Lung (tissue), 12 donors: ENCODE measurements around the gene MYO5B. TPM values are rescaled to one million over a fixed set of nuclear protein-coding genes. Genes with fewer than 3 reads are reported as not detected.

Experiments
- ATAC-seq: fragments of 200-7000 bp; cut with Tn5 transposase; one replicate; pipeline ENCODE4 v1.9.1; 2020; ENCODE audit warnings: moderate number of reproducible peaks; ENCODE audit not compliant: insufficient read depth, low FRiP score
- DNase-seq, 3 donors: peaks; one replicate each; pipeline ENCODE4 v3.0.0-alpha.2; 2013 to 2017
- H3K27ac ChIP-seq, 2 donors: one replicate each; pipeline ENCODE4 v1.5.1; 2013; ENCODE audit warnings: mild to moderate bottlenecking in 2 of 2, moderate library complexity in 2 of 2, control low read depth in 1 of 2, inconsistent platforms in 1 of 2, low read depth in 1 of 2, low read length in 1 of 2
- H3K27me3 ChIP-seq, 3 donors: one replicate each; pipeline ENCODE4 v1.5.1; 2013; ENCODE audit warnings: low read length in 2 of 3; ENCODE audit not compliant: control insufficient read depth in 3 of 3, insufficient read depth in 3 of 3
- H3K36me3 ChIP-seq, 4 donors: one replicate each; pipeline ENCODE4 v1.5.1; 2013; ENCODE audit warnings: low read length in 4 of 4, mild to moderate bottlenecking in 1 of 4, moderate library complexity in 1 of 4; ENCODE audit not compliant: control insufficient read depth in 4 of 4, insufficient read depth in 4 of 4
- H3K4me1 ChIP-seq, 5 donors: one replicate each; pipeline ENCODE4 v1.5.1; 2013; ENCODE audit warnings: low read length in 5 of 5, mild to moderate bottlenecking in 2 of 5, moderate library complexity in 1 of 5; ENCODE audit not compliant: control insufficient read depth in 5 of 5, insufficient read depth in 5 of 5
- H3K4me3 ChIP-seq: one replicate; pipeline ENCODE4 v1.5.1; 2013; ENCODE audit warnings: mild to moderate bottlenecking, control low read depth, moderate library complexity
- H3K9ac ChIP-seq, 2 donors: one replicate each; pipeline ENCODE4 v1.5.1; 2013; ENCODE audit warnings: low read length in 2 of 2, control low read depth in 1 of 2; ENCODE audit not compliant: insufficient read depth in 1 of 2
- H3K9me3 ChIP-seq, 4 donors: one replicate each; pipeline ENCODE4 v1.5.1; 2013; ENCODE audit warnings: low read length in 3 of 4, mild to moderate bottlenecking in 1 of 4, moderate library complexity in 1 of 4; ENCODE audit not compliant: control insufficient read depth in 4 of 4, insufficient read depth in 3 of 4
- CTCF ChIP-seq: IDR thresholded peaks from 2 replicates; pipeline ENCODE4 v1.5.1; 2012; ENCODE audit warnings: mild to moderate bottlenecking; ENCODE audit errors: control extremely low read depth, extremely low read depth
- WGBS, 2 donors: extraction: QIAGEN DNeasy Blood & Tissue Kit; methylation state at CpG; one replicate each; pipeline ENCODE4 v1.1.7; 2013; 5-methylcytosine and 5-hydroxymethylcytosine counted together
- polyA plus RNA-seq, 2 donors: library from polyadenylated mRNA; stranded (reverse); fragments of 200-250 nt; gene quantifications; one replicate each; pipeline ENCODE4 v1.2.1, GENCODE V29; 2013
- total RNA-seq, 2 donors: library from RNA; depleted of rRNA in 1 of 2; stranded (reverse); fragments of >200 nt in 1 of 2; gene quantifications; one replicate each; pipeline ENCODE4 v1.2.1, GENCODE V29; 2014 to 2021
- donor health status: control.
- donor health status: control.
- donor health status: Bipolar disorder and iron deficiency.
- donor health status: healthy.
- donor health status: DM: yes; HTN: yes; CAD: no.

MYO5B gene
- total and polyA plus RNA-seq, 4 donors: 9.7 to 25.6 (median 19.7) TPM

DNA sequence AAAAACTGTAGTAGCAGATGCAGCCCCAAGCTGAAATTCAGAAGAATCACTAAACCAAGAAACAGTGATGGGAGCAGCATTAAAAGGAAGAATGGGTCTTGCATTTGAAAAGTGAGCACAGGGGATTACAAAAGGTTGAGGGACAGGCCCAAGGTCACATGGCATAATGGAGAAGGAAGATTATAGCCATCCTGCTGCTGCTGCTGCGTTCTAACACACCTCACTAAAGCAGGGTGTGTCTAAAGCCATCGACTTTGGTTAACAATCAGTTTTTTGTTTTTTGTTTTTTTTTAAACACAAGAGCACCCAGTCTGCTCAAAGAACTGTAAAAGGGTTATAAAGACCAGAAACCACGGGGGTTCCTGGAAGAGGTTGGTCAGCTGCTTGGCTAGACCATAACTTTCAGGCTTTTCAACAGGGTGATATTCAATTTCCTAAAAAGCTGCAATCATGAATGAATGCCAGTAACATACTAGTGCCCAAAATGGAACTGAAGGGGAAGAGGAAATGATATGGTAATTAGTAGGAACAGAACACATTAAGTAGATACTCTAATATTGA lies 102.6 kb downstream of the MYO5B start:
- Histone ChIP-seq H3K4me1 (peaks cover 0 to 2% (median 0%) of the 10 kb centered on the region in 5 donors), H3K27ac (no peak overlapping the region), H3K36me3 (no peaks in the 10 kb centered on the region), H3K27me3 (no peaks in the 10 kb centered on the region), H3K4me3 (no peak overlapping the region), H3K9ac (no peak overlapping the region), H3K9me3 (no peaks in the 10 kb centered on the region)
- no peak for TF ChIP-seq CTCF
- ATAC-seq (no peak), DNase-seq (no peak)
- 55 to 57% methylated on average over 3 of the region's 3 CpGs for WGBS, 2 donors

GRCh38 chr18:50091509-50092244 lies 103.3 kb downstream of the MYO5B start:
- DNase-seq (no peak), ATAC-seq (no peak)
- Histone ChIP-seq H3K9ac (no peak overlapping the region), H3K27me3 (no peaks in the 10 kb centered on the region), H3K27ac (no peak overlapping the region), H3K4me3 (no peak overlapping the region), H3K4me1 (peaks cover 0 to 2% (median 0%) of the 10 kb centered on the region in 5 donors), H3K9me3 (no peaks in the 10 kb centered on the region), H3K36me3 (no peaks in the 10 kb centered on the region)
- WGBS, 2 donors: 81 to 95% methylated on average over 2 of the region's 2 CpGs
- no peak for TF ChIP-seq CTCF

DNA sequence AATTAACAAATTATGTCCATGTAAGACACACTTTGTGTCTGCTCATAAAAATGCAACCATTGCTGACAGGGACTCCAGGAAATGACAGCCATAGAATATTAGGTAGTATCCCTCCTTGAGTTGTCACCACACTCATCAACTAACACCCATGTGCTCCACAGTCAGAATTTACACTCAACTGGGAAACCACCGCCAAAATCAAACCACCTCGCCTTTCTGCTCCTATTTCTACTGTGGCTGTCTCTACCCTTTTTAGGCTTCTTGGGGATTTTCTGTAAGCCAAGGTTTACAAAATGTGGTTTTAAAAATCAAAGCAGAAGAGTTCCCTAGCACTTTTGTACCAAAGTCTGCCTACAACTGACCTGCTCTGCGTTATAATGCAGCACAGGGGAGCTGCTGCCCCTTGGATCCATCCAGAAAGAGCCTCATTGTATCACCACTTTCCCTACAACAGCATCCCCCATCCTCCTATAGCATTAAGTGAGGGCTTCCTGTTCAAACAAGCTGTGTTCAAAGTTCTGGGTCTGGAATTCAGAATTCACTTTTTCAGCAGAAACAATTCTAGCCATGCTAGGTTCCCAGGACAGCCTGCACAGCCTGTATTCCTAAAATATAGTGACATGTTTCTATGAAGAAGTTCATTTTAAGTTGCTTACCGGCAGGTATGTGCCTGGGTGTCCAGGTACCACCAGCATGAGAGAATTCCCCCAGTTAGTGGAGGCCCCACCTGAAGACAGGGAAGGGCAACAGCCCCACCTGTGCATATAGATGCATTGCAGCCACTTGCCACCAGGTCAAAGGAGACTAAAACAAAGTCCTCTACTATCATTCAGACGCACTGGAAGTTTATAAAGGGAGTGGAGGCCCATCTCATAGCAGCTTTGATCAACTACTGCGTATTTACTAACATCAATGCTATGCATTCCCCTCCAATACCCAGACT lies 104.3 kb downstream of the MYO5B start:
- Histone ChIP-seq H3K9ac (no peak overlapping the region), H3K36me3 (no peaks in the 10 kb centered on the region), H3K27ac (no peak overlapping the region), H3K27me3 (no peaks in the 10 kb centered on the region), H3K4me1 (peaks cover 0 to 2% (median 0%) of the 10 kb centered on the region in 5 donors), H3K4me3 (no peak overlapping the region), H3K9me3 (no peaks in the 10 kb centered on the region)
- 82 to 87% methylated on average over 6 of the region's 6 CpGs for WGBS, 2 donors
- no peak for ATAC-seq
- no peak for TF ChIP-seq CTCF
- no peak for DNase-seq
